OCI-LY1 (cell line): ENCODE measurements around the gene SYT7.

ENCODE experiments used
- CTCF ChIP-seq: fragments of 200-600 bp; sonication (generic), shearing (Covaris generic); IDR thresholded peaks from 2 replicates; pipeline ENCODE4 v1.5.1; 2017; ENCODE audit warnings: mild to moderate bottlenecking, antibody characterized with exemption, low read length, moderate library complexity, mixed read lengths
- EZH2 ChIP-seq: fragments of 200-600 bp; sonication (generic), shearing (Covaris generic); IDR thresholded peaks from 2 replicates; pipeline ENCODE4 v1.8.0; 2017; ENCODE audit warnings: borderline replicate concordance, mixed run types, mild to moderate bottlenecking, antibody characterized with exemption, low read length, moderate library complexity, mixed read lengths

GRCh38 chr11:61533039-61533375 lies 47.9 kb downstream of the SYT7 start:
- TF ChIP-seq CTCF (no peak), EZH2 (no peak)
